Smooth muscle cell (in vitro differentiated cells): ENCODE results near the gene FAM168A. TPM values are rescaled to one million over a fixed set of nuclear protein-coding genes. Genes with fewer than 3 reads are reported as not detected.
A peak's percentile ranks its signal among the peaks of the same experiment; 100 is the strongest.

Source experiments
- DNase-seq: peaks from one replicate; lab custom pipeline; 2025; ENCODE audit not compliant: unreplicated experiment; lab: John Stamatoyannopoulos, UW
- H2AFZ ChIP-seq: fragments of 200-600 bp; sonication (generic); 2 replicates; pipeline ENCODE4 v1.6.0; 2016; ENCODE audit warnings: antibody characterized with exemption, low read depth, mild to moderate bottlenecking
- H3F3A ChIP-seq: fragments of 200-600 bp; sonication (generic); 2 replicates; pipeline ENCODE4 v1.6.0; 2017; ENCODE audit warnings: antibody characterized with exemption, low read depth
- H3K27ac ChIP-seq: fragments of 200-600 bp; sonication (generic); 2 replicates; pipeline ENCODE4 v1.5.1; 2016; ENCODE audit warnings: low read depth, mild to moderate bottlenecking
- H3K27me3 ChIP-seq: fragments of 200-600 bp; sonication (generic); 2 replicates; pipeline ENCODE4 v1.6.1; 2016; ENCODE audit warnings: low read depth, mild to moderate bottlenecking
- H3K36me3 ChIP-seq: fragments of 200-600 bp; sonication (generic); 2 replicates; pipeline ENCODE4 v1.5.1; 2016; ENCODE audit warnings: low read depth
- H3K4me1 ChIP-seq: fragments of 200-600 bp; sonication (generic); 2 replicates; pipeline ENCODE4 v1.5.1; 2016; ENCODE audit warnings: low read depth
- H3K4me2 ChIP-seq: fragments of 200-600 bp; sonication (generic); 2 replicates; pipeline ENCODE4 v1.6.0; 2016; ENCODE audit warnings: mild to moderate bottlenecking
- H3K4me3 ChIP-seq: fragments of 200-600 bp; sonication (generic); 2 replicates; pipeline ENCODE4 v1.5.1; 2016; ENCODE audit warnings: mild to moderate bottlenecking
- H3K79me2 ChIP-seq: fragments of 200-600 bp; sonication (generic); 2 replicates; pipeline ENCODE4 v1.6.0; 2016; ENCODE audit warnings: low read depth, mild to moderate bottlenecking
- H3K9ac ChIP-seq: fragments of 200-600 bp; sonication (generic); 2 replicates; pipeline ENCODE4 v1.6.0; 2016; ENCODE audit warnings: low read depth
- H3K9me3 ChIP-seq: fragments of 200-600 bp; sonication (generic); replicated peaks from 2 replicates; pipeline ENCODE4 v1.5.1; 2016; ENCODE audit warnings: low read depth
- H4K20me1 ChIP-seq: fragments of 200-600 bp; sonication (generic); 2 replicates; pipeline ENCODE4 v1.6.0; 2016; ENCODE audit warnings: low read depth
- WGBS: methylation state at CpG from one replicate; pipeline ENCODE4 v1.1.7; 2016; ENCODE audit warnings: low lambda C conversion rate; 5-methylcytosine and 5-hydroxymethylcytosine counted together
- polyA plus RNA-seq: library from polyadenylated mRNA; unstranded; fragments of >200 nt; fragmentation: Nextera tagmentation; extraction: Ambion mirVana; gene quantifications from 2 replicates; pipeline ENCODE4 v1.2.1, GENCODE V29; 2016
- total RNA-seq: library from RNA; depleted of rRNA; stranded (reverse); fragments of >200 nt; gene quantifications from 2 replicates; pipeline ENCODE4 v1.2.3, GENCODE V29; 2014
- TF ChIP-seq, protein P1 (sequence below): fragments of 200-600 bp; sonication (generic); IDR thresholded peaks from 2 replicates; pipeline ENCODE4 v1.5.1; 2017; ENCODE audit warnings: borderline replicate concordance, mild to moderate bottlenecking, antibody characterized with exemption; ENCODE audit not compliant: insufficient read depth, poor library complexity, severe bottlenecking

Gene FAM168A
- total and polyA plus RNA-seq, 2 experiments from 2014 or later: 10.8 to 32.5 TPM

- DNase-seq: no peak
- Histone ChIP-seq H3F3A (peaks cover 5% of the 10 kb centered on the region), H3K4me3 (no peak overlapping the region), H3K9me3 (no peaks in the 10 kb centered on the region), H3K27me3 (no peaks in the 10 kb centered on the region), H3K4me1 (peaks cover 4% of the 10 kb centered on the region), H3K9ac (no peak overlapping the region), H3K27ac (no peak overlapping the region), H3K36me3 (no peaks in the 10 kb centered on the region), H2AFZ (no peak overlapping the region), H3K79me2 (peaks cover 99% of the 10 kb centered on the region), H4K20me1 (peaks cover 98% of the 10 kb centered on the region), H3K4me2 (no peak overlapping the region)
- WGBS: 92% methylated on average over 7 of the region's 7 CpGs
- TF ChIP-seq, protein P1, sequence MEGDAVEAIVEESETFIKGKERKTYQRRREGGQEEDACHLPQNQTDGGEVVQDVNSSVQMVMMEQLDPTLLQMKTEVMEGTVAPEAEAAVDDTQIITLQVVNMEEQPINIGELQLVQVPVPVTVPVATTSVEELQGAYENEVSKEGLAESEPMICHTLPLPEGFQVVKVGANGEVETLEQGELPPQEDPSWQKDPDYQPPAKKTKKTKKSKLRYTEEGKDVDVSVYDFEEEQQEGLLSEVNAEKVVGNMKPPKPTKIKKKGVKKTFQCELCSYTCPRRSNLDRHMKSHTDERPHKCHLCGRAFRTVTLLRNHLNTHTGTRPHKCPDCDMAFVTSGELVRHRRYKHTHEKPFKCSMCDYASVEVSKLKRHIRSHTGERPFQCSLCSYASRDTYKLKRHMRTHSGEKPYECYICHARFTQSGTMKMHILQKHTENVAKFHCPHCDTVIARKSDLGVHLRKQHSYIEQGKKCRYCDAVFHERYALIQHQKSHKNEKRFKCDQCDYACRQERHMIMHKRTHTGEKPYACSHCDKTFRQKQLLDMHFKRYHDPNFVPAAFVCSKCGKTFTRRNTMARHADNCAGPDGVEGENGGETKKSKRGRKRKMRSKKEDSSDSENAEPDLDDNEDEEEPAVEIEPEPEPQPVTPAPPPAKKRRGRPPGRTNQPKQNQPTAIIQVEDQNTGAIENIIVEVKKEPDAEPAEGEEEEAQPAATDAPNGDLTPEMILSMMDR: no peak
Measured at GRCh38 chr11:73590991-73591390, 6.9 kb downstream of the FAM168A start.

DNA sequence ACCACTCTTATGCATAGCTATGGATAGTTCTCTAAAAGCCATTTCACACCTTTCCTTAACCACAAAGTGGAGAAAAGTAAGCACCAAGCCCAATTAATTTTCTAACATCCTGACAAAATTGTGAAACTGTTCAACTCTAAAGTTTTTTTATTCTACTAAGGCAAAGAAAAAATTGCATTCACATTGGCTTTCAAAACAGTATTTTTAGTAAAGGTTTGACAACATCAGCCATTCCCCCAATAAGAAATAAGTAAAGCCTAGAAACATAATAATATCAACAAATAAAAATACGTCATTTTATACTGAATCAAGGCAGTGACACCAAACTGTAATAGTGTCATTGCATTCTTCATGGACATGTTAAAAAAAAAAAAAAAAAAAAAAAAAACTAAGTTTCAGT lies 11.1 kb downstream of the FAM168A start:
- Histone ChIP-seq H2AFZ (no peak overlapping the region), H3K4me1 (no peaks in the 10 kb centered on the region), H3K79me2 (peaks cover 95% of the 10 kb centered on the region), H3K27ac (peak overlapping the region; percentile 63), H3K27me3 (no peaks in the 10 kb centered on the region), H3K4me3 (no peak overlapping the region), H3K9me3 (no peaks in the 10 kb centered on the region), H3K9ac (no peak overlapping the region), H4K20me1 (peaks cover 97% of the 10 kb centered on the region), H3K36me3 (no peaks in the 10 kb centered on the region), H3F3A (peaks cover 5% of the 10 kb centered on the region), H3K4me2 (no peak overlapping the region)
- WGBS: 100% methylated on average over 1 of the region's 1 CpG
- TF ChIP-seq, protein P1: no peak
- DNase-seq: no peak

DNA sequence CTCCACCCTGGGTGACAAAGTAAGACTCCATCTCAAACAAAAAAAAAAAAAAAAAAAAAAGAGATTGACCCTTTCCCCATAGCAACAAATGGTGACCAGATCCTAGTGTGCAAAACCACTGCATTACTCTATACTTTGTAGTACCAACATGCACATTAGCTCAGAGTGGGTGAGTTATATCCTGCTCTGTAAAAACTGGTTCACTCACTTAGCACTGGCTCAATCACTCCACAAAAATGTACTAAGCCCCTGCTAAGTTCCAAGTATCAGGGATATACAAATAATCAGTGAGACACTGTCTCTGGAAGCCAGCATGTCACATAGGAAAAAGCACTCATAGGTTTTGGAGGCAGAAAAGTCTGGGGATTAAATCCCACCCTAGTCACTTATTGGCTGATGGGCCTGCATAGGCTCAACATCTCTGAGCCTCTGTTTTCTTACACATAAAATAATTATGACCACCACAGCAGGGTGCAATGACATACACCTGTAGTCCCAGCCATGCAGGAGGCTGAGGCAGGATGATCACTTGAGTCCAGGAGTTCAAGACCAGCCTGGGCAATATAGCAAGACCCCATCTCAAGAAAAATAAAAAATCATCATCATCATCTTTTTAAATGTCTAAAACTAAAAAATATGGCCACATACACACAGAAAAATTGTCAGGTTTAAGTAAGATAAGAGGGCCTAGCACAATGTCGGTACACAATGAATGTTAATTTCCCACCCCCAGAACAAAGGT lies 11.9 kb downstream of the FAM168A start:
- H3K4me2 ChIP-seq: peak overlapping the region; percentile 20
- H3K9ac ChIP-seq: no peak overlapping the region
- 85% methylated on average over 1 of the region's 1 CpG for WGBS
- no peaks in the 10 kb centered on the region for H3K4me1 ChIP-seq
- TF ChIP-seq, protein P1: no peak
- H3K4me3 ChIP-seq: no peak overlapping the region
- peaks cover 93% of the 10 kb centered on the region for H3K79me2 ChIP-seq
- H3K27me3 ChIP-seq: no peaks in the 10 kb centered on the region
- no peaks in the 10 kb centered on the region for H3K36me3 ChIP-seq
- H3K9me3 ChIP-seq: no peaks in the 10 kb centered on the region
- no peak for DNase-seq
- no peak overlapping the region for H2AFZ ChIP-seq
- peak overlapping the region; percentile 76 for H3K27ac ChIP-seq
- peaks cover 5% of the 10 kb centered on the region for H3F3A ChIP-seq
- peaks cover 97% of the 10 kb centered on the region for H4K20me1 ChIP-seq

DNA sequence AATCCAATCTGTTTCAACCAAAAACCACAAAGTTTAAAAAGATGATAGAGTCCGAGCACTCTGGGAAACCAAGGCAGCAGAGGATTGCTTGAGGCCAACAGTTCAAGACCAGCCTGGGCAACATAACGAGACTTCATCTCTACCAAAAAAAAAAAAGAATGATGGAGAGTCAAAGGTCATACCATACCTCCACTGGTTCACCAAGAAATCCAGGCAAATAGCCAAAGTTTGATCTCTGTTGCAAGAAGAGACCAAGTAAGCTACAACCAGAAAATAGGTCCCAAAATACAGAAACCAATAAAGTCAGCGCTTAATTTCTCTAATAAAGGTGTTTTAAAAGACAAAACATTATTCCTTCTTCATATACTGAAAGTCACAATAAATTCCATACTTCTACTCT lies 13.1 kb downstream of the FAM168A start:
- WGBS: 97% methylated on average over 3 of the region's 3 CpGs
- Histone ChIP-seq H3K27ac (no peak overlapping the region), H3K9me3 (no peaks in the 10 kb centered on the region), H3K4me2 (no peak overlapping the region), H3K36me3 (no peaks in the 10 kb centered on the region), H3K27me3 (no peaks in the 10 kb centered on the region), H3K9ac (no peak overlapping the region), H4K20me1 (peaks cover 97% of the 10 kb centered on the region), H3F3A (peaks cover 5% of the 10 kb centered on the region), H2AFZ (no peak overlapping the region), H3K4me3 (no peak overlapping the region), H3K4me1 (no peaks in the 10 kb centered on the region), H3K79me2 (peaks cover 93% of the 10 kb centered on the region)
- TF ChIP-seq, protein P1: no peak
- no peak for DNase-seq
